ENCODE results near the gene DMXL1. TPM values are rescaled to one million over a fixed set of nuclear protein-coding genes. Genes with fewer than 3 reads are reported as not detected.

The DMXL1 gene
- total and polyA plus RNA-seq, 2 experiments from 2014 or later, result 12.0 to 32.4 TPM

DNA sequence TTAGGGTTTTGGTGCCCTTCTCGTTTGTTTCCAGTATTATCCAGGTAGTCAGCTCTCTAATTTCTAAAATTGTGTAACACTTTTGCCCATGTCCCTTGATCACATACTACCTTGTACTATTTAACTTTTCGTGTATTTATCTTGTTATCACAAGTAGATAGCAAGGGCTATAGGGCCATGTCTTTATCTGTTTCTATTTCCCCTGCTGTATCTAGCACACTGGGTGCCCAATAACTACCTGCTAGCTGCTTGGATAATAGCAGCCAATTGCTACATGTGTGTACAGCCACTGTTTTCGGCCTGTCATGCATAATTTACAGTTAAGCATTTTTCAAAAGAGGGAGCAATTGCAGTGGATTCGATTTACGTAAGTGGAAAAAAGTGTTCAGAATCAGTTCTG lies 220.2 kb downstream of the DMXL1 start:
- in situ Hi-C loops (cut with MboI), result no loop called here
- TF ChIP-seq EZH2 (IDR thresholded peaks at IDR 0.05; ENCODE audit: insufficient read depth, poor library complexity, severe bottlenecking) (no peak), EZH2phosphoT487 (IDR thresholded peaks at IDR 0.05; ENCODE audit: insufficient read depth, low read depth) (no peak)
- H3K9ac ChIP-seq, result no peak overlapping the region
- H3K27me3 ChIP-seq (replicated peaks; ENCODE audit: insufficient read depth), result no peaks in the 10 kb centered on the region
- H3K4me2 ChIP-seq (ENCODE audit: unreplicated experiment), result no peak overlapping the region
- no peaks in the 10 kb centered on the region for H3K79me2 ChIP-seq (ENCODE audit: insufficient read depth)
- H4K20me1 ChIP-seq (ENCODE audit: insufficient read depth), result no peaks in the 10 kb centered on the region
- 91 to 92% methylated on average over 5 of the region's 5 CpGs for WGBS, 2 experiments (ENCODE audit: low coverage in 1 of 2, low lambda C conversion rate in 2 of 2, missing lambda C conversion rate in 2 of 2)
- peaks cover 12% of the 10 kb centered on the region; the same call in 1 of the 2 replicates for H3F3A ChIP-seq (ENCODE audit: insufficient read depth)
- no peaks in the 10 kb centered on the region for H3K9me3 ChIP-seq (ENCODE audit: low read depth)
- no peak for DNase-seq
- H3K27ac ChIP-seq, result no peak overlapping the region
- H3K9me2 ChIP-seq (ENCODE audit: insufficient read depth), result no peaks in the 10 kb centered on the region
- H3K36me3 ChIP-seq (ENCODE audit: low read depth), result no peaks in the 10 kb centered on the region
- no peak overlapping the region for H3K4me3 ChIP-seq
- H2AFZ ChIP-seq, result no peak overlapping the region
- peaks cover 20% of the 10 kb centered on the region for H3K4me1 ChIP-seq (ENCODE audit: insufficient read depth)

DNA sequence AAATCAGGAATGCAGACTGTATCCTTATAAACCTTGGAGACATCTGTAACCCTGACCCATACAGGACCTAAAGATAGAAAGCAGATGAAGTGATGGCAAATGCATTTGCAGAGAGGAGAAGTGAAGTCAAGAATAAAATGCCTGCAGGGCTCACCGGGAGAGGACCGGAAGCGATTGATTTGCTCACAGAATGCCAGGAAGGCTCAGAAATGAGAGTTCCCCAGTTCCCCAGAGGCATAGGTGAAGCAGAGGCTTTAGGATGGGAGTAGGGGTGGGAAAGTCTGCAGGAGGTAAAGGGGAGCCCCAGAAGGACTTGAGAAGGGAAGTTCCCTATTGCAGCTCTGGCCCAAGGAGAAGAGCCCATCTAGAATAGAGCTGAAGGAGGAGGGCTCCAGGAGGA lies 221.0 kb downstream of the DMXL1 start:
- DNase-seq, result no peak
- Histone ChIP-seq H3F3A (ENCODE audit: insufficient read depth) (peaks cover 12% of the 10 kb centered on the region; the same call in 1 of the 2 replicates), H3K4me2 (ENCODE audit: unreplicated experiment) (no peak overlapping the region), H4K20me1 (ENCODE audit: insufficient read depth) (no peaks in the 10 kb centered on the region), H3K9ac (no peak overlapping the region), H3K4me1 (ENCODE audit: insufficient read depth) (peaks cover 20% of the 10 kb centered on the region), H3K79me2 (ENCODE audit: insufficient read depth) (no peaks in the 10 kb centered on the region), H3K27me3 (replicated peaks; ENCODE audit: insufficient read depth) (no peaks in the 10 kb centered on the region), H3K9me3 (ENCODE audit: low read depth) (no peaks in the 10 kb centered on the region), H3K27ac (no peak overlapping the region), H2AFZ (no peak overlapping the region), H3K9me2 (ENCODE audit: insufficient read depth) (no peaks in the 10 kb centered on the region), H3K36me3 (ENCODE audit: low read depth) (no peaks in the 10 kb centered on the region), H3K4me3 (no peak overlapping the region)
- WGBS, 2 experiments (ENCODE audit: low coverage in 1 of 2, low lambda C conversion rate in 2 of 2, missing lambda C conversion rate in 2 of 2), result 96 to 98% methylated on average over 2 of the region's 3 CpGs
- no peak for TF ChIP-seq EZH2 (IDR thresholded peaks at IDR 0.05; ENCODE audit: insufficient read depth, poor library complexity, severe bottlenecking)
- no peak for TF ChIP-seq EZH2phosphoT487 (IDR thresholded peaks at IDR 0.05; ENCODE audit: insufficient read depth, low read depth)
- in situ Hi-C loops (cut with MboI), result no loop called here

DNA sequence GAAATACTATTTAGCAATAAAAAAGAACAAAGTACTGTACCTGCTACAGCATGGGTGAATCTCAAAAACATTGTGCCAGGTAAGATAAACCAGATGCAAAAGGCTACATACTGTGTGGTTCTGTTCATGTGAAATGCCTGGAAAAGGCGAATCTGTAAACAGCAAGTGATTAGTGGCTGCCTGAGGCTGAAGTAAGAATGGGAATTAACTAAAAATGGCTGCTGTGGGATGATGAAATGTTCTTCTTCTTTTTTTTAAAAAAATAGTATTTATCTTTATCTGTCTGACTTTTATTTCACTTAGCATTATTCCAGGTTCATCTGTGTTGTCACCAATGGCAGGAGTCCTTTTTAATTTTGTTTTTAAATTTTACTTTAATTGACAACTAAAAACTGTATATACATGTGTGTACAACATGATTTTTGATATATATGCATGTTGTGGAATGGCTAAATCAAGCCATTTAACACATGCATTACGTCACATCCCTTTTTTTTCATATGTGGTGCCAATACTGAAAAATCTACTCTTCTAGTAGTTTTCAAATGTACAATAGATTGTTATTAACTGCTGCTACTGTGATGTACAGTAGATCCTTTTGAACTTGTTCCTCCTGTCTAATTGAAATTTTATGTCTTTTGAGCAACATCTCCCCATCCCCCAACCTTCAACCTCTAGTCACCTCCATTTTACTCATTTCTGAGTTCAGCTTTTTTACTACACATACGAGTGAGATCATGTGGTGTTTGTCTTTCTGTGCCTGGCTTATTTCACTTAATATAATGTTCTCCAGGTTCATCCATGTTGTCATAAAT lies 222.0 kb downstream of the DMXL1 start:
- Histone ChIP-seq H4K20me1 (ENCODE audit: insufficient read depth) (no peaks in the 10 kb centered on the region), H3K36me3 (ENCODE audit: low read depth) (no peaks in the 10 kb centered on the region), H3K9me3 (ENCODE audit: low read depth) (no peaks in the 10 kb centered on the region), H3K9ac (no peak overlapping the region), H3K4me3 (no peak overlapping the region), H3K27ac (no peak overlapping the region), H3F3A (ENCODE audit: insufficient read depth) (peaks cover 4% of the 10 kb centered on the region; the same call in 1 of the 2 replicates), H3K4me1 (ENCODE audit: insufficient read depth) (peaks cover 10% of the 10 kb centered on the region), H2AFZ (no peak overlapping the region), H3K27me3 (replicated peaks; ENCODE audit: insufficient read depth) (no peaks in the 10 kb centered on the region), H3K9me2 (ENCODE audit: insufficient read depth) (no peaks in the 10 kb centered on the region), H3K79me2 (ENCODE audit: insufficient read depth) (no peaks in the 10 kb centered on the region), H3K4me2 (ENCODE audit: unreplicated experiment) (no peak overlapping the region)
- in situ Hi-C loops (cut with MboI), result no loop called here
- no peak for DNase-seq
- no peak for TF ChIP-seq EZH2phosphoT487 (IDR thresholded peaks at IDR 0.05; ENCODE audit: insufficient read depth, low read depth)
- no peak for TF ChIP-seq EZH2 (IDR thresholded peaks at IDR 0.05; ENCODE audit: insufficient read depth, poor library complexity, severe bottlenecking)
- 91 to 98% methylated on average over 3 of the region's 3 CpGs for WGBS, 2 experiments (ENCODE audit: low coverage in 1 of 2, low lambda C conversion rate in 2 of 2, missing lambda C conversion rate in 2 of 2)

DNA sequence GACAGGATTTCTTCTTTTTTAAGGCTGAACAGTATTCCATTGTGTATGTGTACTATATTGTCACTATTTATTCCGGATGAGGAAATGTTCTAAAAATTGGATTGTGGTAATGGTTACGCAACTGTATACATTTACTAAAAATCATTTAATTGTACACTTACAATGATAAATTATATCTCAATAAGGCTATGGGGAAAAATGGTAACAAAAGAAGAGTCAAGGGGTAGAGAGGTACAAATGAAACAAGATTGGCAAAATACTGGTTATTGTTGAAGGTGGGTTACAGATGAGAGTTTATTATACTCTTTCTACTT lies 222.6 kb downstream of the DMXL1 start:
- in situ Hi-C loops (cut with MboI), result no loop called here
- DNase-seq, result no peak
- Histone ChIP-seq H3K9ac (no peak overlapping the region), H2AFZ (no peak overlapping the region), H3F3A (ENCODE audit: insufficient read depth) (no peaks in the 10 kb centered on the region; the same call in 1 of the 2 replicates), H3K4me3 (no peak overlapping the region), H3K4me2 (ENCODE audit: unreplicated experiment) (no peak overlapping the region), H3K79me2 (ENCODE audit: insufficient read depth) (no peaks in the 10 kb centered on the region), H3K36me3 (ENCODE audit: low read depth) (no peaks in the 10 kb centered on the region), H3K4me1 (ENCODE audit: insufficient read depth) (peaks cover 5% of the 10 kb centered on the region), H3K9me2 (ENCODE audit: insufficient read depth) (no peaks in the 10 kb centered on the region), H3K27ac (no peak overlapping the region), H3K9me3 (ENCODE audit: low read depth) (no peaks in the 10 kb centered on the region), H3K27me3 (replicated peaks; ENCODE audit: insufficient read depth) (no peaks in the 10 kb centered on the region), H4K20me1 (ENCODE audit: insufficient read depth) (no peaks in the 10 kb centered on the region)
- WGBS, 2 experiments (ENCODE audit: low coverage in 1 of 2, low lambda C conversion rate in 2 of 2, missing lambda C conversion rate in 2 of 2), result 97 to 98% methylated on average over 2 of the region's 2 CpGs
- no peak for TF ChIP-seq EZH2phosphoT487 (IDR thresholded peaks at IDR 0.05; ENCODE audit: insufficient read depth, low read depth)
- TF ChIP-seq EZH2 (IDR thresholded peaks at IDR 0.05; ENCODE audit: insufficient read depth, poor library complexity, severe bottlenecking), result no peak

Small RNA genes within 50 kb of the gene (microRNA-seq; reads per million reads assigned to microRNA genes)
- gene MIR5706 (ENCODE audit: borderline number of aligned reads), result not detected

Small RNA genes within 50 kb of the gene (small RNA-seq; reads per million reads assigned to genes)
- not detected for gene LAMTOR3P2 (ENCODE audit: low read depth, low replicate concordance)
- not detected for gene MIR5706 (ENCODE audit: low read depth, low replicate concordance)
- gene RNU6-701P (ENCODE audit: low read depth, low replicate concordance), result not detected

Other genes with a start within 250 kb of the DMXL1 start
- gene DTWD2, start 82.5 kb upstream of the DMXL1 start, total RNA-seq (2014; rRNA removed; shearing (Covaris generic)), result 2.8 and 5.5 TPM in 2 replicates
- 1.7 and 2.8 TPM in 2 replicates for gene DTWD2, start 82.5 kb upstream of the DMXL1 start, polyA plus RNA-seq (2016; fragmentation: Nextera tagmentation; extraction: Ambion mirVana)

All from GM23248 (cell line).